ENCODE data around the gene HACD2.

Gene HACD2

DNA sequence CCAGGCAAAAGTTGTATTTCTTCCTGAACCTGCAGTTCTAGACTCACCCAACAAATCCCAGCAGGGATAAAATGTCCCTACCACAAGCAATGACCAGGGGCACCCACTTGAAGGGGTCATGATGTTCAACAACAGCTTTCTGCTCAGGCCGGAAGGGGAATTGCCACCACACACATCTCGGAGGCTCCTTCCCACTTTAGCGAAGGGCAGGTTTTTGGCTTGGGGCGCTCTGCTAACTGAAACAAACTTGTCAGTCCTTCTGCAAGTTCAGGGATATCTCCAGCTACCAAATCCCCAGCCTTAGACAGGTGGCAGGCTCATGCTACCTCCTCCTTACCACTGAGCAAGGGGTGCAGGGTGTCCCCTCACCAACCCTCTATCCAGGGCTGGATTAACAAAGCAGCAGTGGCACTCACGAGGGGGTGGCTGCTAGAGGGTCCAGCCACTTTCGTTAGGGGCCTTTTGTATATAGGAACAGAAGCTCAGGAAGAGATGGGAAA lies 138.2 kb downstream of the HACD2 start:
- no peak for DNase-seq (ENCODE audit: low read depth)

GRCh38 chr3:123446210-123446609 lies 138.6 kb downstream of the HACD2 start:
- no peak for DNase-seq (ENCODE audit: low read depth)

DNA sequence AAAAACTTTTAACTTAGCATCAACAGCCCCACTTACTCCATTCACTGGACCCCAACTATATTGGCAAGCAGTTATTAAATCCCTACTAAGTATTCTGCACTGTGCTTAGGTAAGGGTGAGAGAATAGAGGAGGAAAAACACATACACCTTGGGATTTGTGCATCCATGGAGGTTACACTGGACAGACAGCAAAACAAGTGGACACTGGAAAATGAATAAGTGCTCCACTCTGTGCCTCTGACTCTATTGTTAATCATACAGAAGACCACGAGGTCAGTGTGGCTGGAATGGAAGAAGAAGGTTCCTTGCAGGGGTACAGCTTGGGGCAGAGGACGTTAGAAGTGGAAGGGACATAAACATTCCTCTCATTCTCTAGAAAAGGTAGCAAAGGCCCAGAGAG lies 139.2 kb downstream of the HACD2 start:
- no peak for DNase-seq (ENCODE audit: low read depth)

- no peak for DNase-seq (ENCODE audit: low read depth)
Observed at GRCh38 chr3:123444744-123445143, 140.1 kb downstream of the HACD2 start.

- DNase-seq (ENCODE audit: low read depth) = no peak
Observed at GRCh38 chr3:123444023-123444422, 140.8 kb downstream of the HACD2 start.

DNA sequence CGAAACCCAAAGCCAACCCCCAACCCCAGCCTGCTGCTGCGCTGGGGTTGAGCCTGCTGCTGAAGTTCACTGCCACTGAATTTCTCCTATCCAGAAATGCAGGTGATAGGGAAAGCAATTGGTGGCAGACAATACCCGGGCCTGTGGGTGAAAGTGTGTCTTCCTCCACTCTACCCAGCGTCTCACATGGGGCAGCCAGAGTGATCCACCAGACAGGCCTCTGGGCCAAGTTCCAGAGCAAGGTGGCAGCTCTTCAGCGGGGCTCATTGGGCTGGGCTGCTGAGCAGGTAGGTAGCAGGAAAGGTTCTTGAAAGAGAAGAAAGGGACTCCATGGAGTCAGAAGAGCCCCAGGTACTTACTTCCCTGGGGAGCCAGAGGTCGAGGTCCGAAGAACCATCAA lies 141.9 kb downstream of the HACD2 start:
- DNase-seq (ENCODE audit: low read depth) = no peak

- no peak for DNase-seq (ENCODE audit: low read depth)
Observed at GRCh38 chr3:123442125-123442524, 142.7 kb downstream of the HACD2 start.

Measured in stromal cell of bone marrow (primary cell).